Mesothelial cell of epicardium (in vitro differentiated cells): ENCODE results near the gene HS3ST5. TPM values are rescaled to one million over a fixed set of nuclear protein-coding genes. Genes with fewer than 3 reads are reported as not detected.

Source experiments
- DNase-seq, 2 experiments: peaks; one replicate each; pipeline ENCODE4 v3.0.0; 2021; ENCODE audit warnings: low spot score in 2 of 2; ENCODE audit not compliant: unreplicated experiment in 2 of 2
- H3K27ac Mint-ChIP-seq: 2 replicates; pipeline ENCODE4 v1.8.0; 2021; ENCODE audit warnings: mixed read lengths
- H3K27me3 Mint-ChIP-seq: 2 replicates; pipeline ENCODE4 v1.8.0; 2021; ENCODE audit warnings: low read depth, mixed read lengths
- H3K36me3 Mint-ChIP-seq: 2 replicates; pipeline ENCODE4 v1.8.0; 2021; ENCODE audit warnings: mixed read lengths
- H3K4me1 Mint-ChIP-seq: 2 replicates; pipeline ENCODE4 v1.8.0; 2021; ENCODE audit warnings: mixed read lengths
- H3K4me3 Mint-ChIP-seq: 2 replicates; pipeline ENCODE4 v1.8.0; 2021; ENCODE audit warnings: mild to moderate bottlenecking, moderate library complexity, mixed read lengths
- H3K9me3 Mint-ChIP-seq: 2 replicates; pipeline ENCODE4 v1.8.0; 2021; ENCODE audit warnings: mixed read lengths
- total RNA-seq: library from RNA; stranded (reverse); gene quantifications from 3 replicates; pipeline ENCODE4 v1.2.1, GENCODE V29; 2021
- TF ChIP-seq, protein P1 (sequence below): fragments of 200-600 bp; sonication (generic); IDR thresholded peaks from one replicate; pipeline ENCODE4 v1.5.0; 2021; ENCODE audit warnings: antibody characterized with exemption; ENCODE audit not compliant: unreplicated experiment

Gene HS3ST5
- total RNA-seq, 1 donor from 2014 or later: 0.49 TPM

DNA sequence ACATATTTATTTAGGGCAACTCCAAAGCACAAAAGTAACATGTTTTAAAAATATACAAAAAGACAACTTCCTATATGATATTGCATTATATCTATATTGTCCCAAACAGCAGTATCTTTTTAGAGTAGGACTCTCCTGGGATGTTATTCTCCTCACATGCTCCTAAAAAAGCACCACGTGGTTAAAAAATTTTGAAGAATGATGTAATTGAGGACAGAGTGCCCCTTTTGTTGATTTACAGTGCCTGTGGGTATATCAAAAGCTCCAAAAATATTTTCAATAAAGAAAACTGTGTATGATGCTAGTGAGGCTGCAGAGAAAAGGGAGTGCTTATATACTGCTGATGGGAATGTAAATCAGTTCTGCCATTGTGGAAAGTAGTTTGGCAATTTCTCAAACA, 241.6 kb downstream of the HS3ST5 start:
- TF ChIP-seq, protein P1, sequence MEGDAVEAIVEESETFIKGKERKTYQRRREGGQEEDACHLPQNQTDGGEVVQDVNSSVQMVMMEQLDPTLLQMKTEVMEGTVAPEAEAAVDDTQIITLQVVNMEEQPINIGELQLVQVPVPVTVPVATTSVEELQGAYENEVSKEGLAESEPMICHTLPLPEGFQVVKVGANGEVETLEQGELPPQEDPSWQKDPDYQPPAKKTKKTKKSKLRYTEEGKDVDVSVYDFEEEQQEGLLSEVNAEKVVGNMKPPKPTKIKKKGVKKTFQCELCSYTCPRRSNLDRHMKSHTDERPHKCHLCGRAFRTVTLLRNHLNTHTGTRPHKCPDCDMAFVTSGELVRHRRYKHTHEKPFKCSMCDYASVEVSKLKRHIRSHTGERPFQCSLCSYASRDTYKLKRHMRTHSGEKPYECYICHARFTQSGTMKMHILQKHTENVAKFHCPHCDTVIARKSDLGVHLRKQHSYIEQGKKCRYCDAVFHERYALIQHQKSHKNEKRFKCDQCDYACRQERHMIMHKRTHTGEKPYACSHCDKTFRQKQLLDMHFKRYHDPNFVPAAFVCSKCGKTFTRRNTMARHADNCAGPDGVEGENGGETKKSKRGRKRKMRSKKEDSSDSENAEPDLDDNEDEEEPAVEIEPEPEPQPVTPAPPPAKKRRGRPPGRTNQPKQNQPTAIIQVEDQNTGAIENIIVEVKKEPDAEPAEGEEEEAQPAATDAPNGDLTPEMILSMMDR: no peak
- Mint-ChIP-seq H3K27ac (no peak overlapping the region), H3K36me3 (no peaks in the 10 kb centered on the region), H3K4me1 (peaks cover 16% of the 10 kb centered on the region), H3K27me3 (no peaks in the 10 kb centered on the region), H3K9me3 (no peaks in the 10 kb centered on the region), H3K4me3 (no peak overlapping the region)
- DNase-seq: no peak

DNA sequence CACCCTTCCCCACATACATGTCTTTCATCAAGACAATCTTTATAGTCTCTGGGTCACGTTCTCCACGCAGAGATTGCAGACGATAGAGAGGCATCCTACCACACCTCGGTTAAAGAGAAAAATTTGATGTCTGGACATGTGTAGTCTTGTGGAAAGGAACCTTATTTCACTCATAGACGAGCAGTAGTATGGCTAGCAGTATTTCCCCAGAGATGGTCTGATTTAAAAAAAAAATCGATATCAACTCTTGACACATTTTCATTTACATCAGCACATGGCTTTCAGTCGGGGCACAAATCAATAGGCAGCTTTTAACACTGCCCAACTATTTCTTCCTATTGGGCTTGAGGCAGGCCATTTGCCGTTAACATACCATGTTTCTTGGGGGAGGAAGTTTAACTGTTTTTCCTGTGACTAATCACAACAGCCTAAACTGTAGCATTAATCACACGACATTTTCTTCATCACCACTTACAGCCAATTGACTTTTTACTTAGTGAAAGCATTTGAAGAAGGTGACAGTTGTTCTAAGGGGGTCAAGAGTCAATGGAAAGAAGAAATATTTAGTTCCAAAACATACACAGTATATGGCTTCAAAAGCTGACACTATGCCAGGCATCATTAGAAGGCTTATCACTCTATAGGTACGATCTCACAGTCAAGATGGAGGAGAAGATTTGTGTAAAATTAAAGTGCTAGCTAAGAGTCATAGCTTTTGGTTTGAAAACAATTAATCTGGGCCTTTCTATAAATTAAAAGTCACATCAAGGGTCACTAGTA, 242.4 kb downstream of the HS3ST5 start:
- Mint-ChIP-seq H3K36me3 (no peaks in the 10 kb centered on the region), H3K9me3 (no peaks in the 10 kb centered on the region), H3K27me3 (no peaks in the 10 kb centered on the region), H3K27ac (no peak overlapping the region), H3K4me3 (no peak overlapping the region), H3K4me1 (peaks cover 11% of the 10 kb centered on the region)
- TF ChIP-seq, protein P1: no peak
- DNase-seq: no peak

DNA sequence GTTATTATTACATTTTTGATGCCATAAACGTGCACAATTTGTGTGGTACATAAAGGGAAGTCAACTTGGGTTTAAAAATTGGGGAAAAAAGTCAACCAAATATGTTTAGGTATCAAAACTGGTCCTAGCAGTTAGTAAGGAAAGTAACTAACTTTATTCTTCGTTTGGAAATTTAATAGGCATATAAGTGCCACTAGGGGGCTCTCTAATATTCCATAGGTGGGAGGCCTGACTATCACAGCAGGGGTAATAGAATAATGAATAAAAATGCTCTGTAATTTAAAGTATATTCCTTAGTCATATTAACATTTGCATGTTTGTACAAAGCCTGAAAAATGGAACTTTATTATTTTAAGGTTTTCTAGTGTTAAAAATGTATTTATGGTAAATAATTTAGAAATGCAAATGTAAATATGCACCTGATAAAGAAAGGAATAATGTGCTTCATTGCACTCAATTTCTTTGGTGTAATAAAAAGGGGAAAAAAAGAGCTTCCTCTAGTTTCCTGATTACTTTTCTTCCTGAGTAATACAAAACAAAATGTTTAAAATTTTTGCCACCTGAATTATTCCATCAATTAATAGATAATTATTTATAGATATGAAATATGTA, 246.2 kb downstream of the HS3ST5 start:
- Mint-ChIP-seq H3K4me1 (no peaks in the 10 kb centered on the region), H3K4me3 (no peak overlapping the region), H3K36me3 (no peaks in the 10 kb centered on the region), H3K27ac (no peak overlapping the region), H3K27me3 (no peaks in the 10 kb centered on the region), H3K9me3 (no peaks in the 10 kb centered on the region)
- TF ChIP-seq, protein P1: peak; percentile 93
- DNase-seq: no peak

DNA sequence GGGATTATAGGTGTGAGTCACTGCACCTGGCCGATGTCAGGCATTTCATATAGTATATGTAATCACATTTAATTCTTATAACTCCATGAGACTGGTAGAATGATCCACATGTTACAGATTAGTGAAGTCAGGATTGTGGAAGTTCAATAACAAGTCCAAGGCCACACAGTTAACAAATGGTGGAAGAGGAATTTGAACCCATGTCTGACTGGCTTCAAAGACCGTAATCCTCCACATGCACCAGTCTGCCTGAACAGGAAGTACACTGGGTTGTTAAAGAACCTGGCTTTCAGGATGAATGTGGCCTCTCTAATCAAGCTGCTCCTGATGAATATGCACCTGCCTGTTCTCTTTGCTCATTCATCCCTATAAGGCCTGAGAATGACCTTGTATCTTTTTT, 249.9 kb downstream of the HS3ST5 start:
- Mint-ChIP-seq H3K27ac (no peak overlapping the region), H3K36me3 (no peaks in the 10 kb centered on the region), H3K4me1 (peaks cover 6% of the 10 kb centered on the region), H3K27me3 (no peaks in the 10 kb centered on the region), H3K4me3 (no peak overlapping the region), H3K9me3 (no peaks in the 10 kb centered on the region)
- DNase-seq: no peak
- TF ChIP-seq, protein P1: no peak

DNA sequence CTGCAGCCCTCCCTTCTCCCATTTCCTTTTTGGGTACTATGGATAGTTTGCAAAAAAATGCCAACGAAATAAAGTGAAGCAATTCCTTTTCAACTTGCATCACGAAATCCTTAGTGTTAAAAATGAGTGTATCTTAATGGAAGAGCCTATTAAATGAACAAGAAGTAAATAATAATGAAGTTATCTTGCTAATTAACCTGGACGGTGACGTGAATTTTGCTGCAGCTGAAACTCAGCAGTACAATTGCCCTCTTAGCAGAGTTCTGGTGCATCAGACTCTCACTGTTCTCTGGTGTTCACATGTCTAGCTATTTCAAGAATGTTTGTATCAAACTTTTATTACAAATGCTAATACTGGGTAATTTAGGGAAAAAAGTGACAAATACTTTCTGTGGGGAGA, 252.2 kb downstream of the HS3ST5 start:
- H3K27me3 Mint-ChIP-seq: no peaks in the 10 kb centered on the region
- TF ChIP-seq, protein P1: no peak
- no peak for DNase-seq
- no peak overlapping the region for H3K4me3 Mint-ChIP-seq
- peaks cover 6% of the 10 kb centered on the region for H3K4me1 Mint-ChIP-seq
- peak overlapping the region; percentile 60 for H3K27ac Mint-ChIP-seq
- H3K9me3 Mint-ChIP-seq: no peaks in the 10 kb centered on the region
- no peaks in the 10 kb centered on the region for H3K36me3 Mint-ChIP-seq
